HEK293 (cell line): Measurements from ENCODE around the gene SEM1.

Source experiments
- CTCF ChIA-PET: fragments of 350-600 bp; formaldehyde crosslinking; extraction: SDS; loops from one replicate; lab custom pipeline; 2021; ENCODE audit warnings: antibody characterized with exemption; lab: Yijun Ruan, JAX
- POLR2A ChIA-PET: fragments of 300-600 bp; formaldehyde crosslinking; extraction: SDS; loops from one replicate; lab custom pipeline; 2020; ENCODE audit warnings: antibody characterized with exemption, inconsistent platforms; lab: Yijun Ruan, JAX
- H3K27ac ChIP-seq: fragments of 200-500 bp; sonication (Bioruptor generic); 2 replicates; pipeline ENCODE4 v1.5.1; 2014; ENCODE audit warnings: low read depth, low read length, control low read depth, inconsistent platforms; ENCODE audit errors: extremely low read depth
- H3K36me3 ChIP-seq, 2 experiments: fragments of 200-500 bp in 1 of 2; sonication (Bioruptor generic) in 1 of 2; 1 replicate in 1 of 2; 2 replicates in 1 of 2; pipeline ENCODE4 v1.5.1; 2014 to 2017; ENCODE audit warnings: inconsistent platforms in 2 of 2, low read length in 2 of 2; ENCODE audit not compliant: control insufficient read depth in 2 of 2, insufficient read depth in 1 of 2
- H3K4me1 ChIP-seq: fragments of 200-500 bp; sonication (Bioruptor generic); 2 replicates; pipeline ENCODE4 v1.5.1; 2014; ENCODE audit warnings: mild to moderate bottlenecking, low read length, inconsistent platforms; ENCODE audit not compliant: control insufficient read depth, insufficient read depth
- H3K4me3 ChIP-seq: 2 replicates; pipeline ENCODE4 v1.5.1; 2011; ENCODE audit warnings: low read depth, mild to moderate bottlenecking, control low read depth, low read length, moderate library complexity
- H3K9me3 ChIP-seq: fragments of 200-500 bp; sonication (Bioruptor generic); 2 replicates; pipeline ENCODE4 v1.5.1; 2014; ENCODE audit warnings: low read depth, low read length, inconsistent platforms; ENCODE audit not compliant: control insufficient read depth, insufficient read depth
- BCL11A ChIP-seq: fragments of 450-650 bp; formaldehyde crosslinking; IDR thresholded peaks from 2 replicates; pipeline ENCODE4 v1.5.1; 2016; ENCODE audit warnings: low read depth, missing biosample characterization, missing genetic modification characterization
- GLI2 ChIP-seq: fragments of 450-650 bp; formaldehyde crosslinking; IDR thresholded peaks from 2 replicates; pipeline ENCODE4; 2017; ENCODE audit warnings: missing biosample characterization, missing genetic modification characterization, low read depth, borderline replicate concordance
- GLIS1 ChIP-seq: fragments of 450-650 bp; formaldehyde crosslinking; IDR thresholded peaks from 2 replicates; pipeline ENCODE4 v1.5.1; 2016; ENCODE audit warnings: missing biosample characterization, missing genetic modification characterization
- KLF7 ChIP-seq: fragments of 450-650 bp; formaldehyde crosslinking; IDR thresholded peaks from 2 replicates; pipeline ENCODE4 v1.5.1; 2016; ENCODE audit warnings: missing biosample characterization, missing genetic modification characterization, borderline replicate concordance
- RBAK ChIP-seq: fragments of 450-650 bp; formaldehyde crosslinking; IDR thresholded peaks from 2 replicates; pipeline ENCODE4 v1.5.1; 2016; ENCODE audit warnings: missing biosample characterization, missing genetic modification characterization
- REPIN1 ChIP-seq: fragments of 450-650 bp; formaldehyde crosslinking; IDR thresholded peaks from 2 replicates; pipeline ENCODE4 v1.5.1; 2017; ENCODE audit warnings: missing biosample characterization, missing genetic modification characterization, low read depth
- ZBTB48 ChIP-seq: fragments of 450-650 bp; formaldehyde crosslinking; IDR thresholded peaks from 2 replicates; pipeline ENCODE4 v1.5.1; 2016; ENCODE audit warnings: missing biosample characterization, missing genetic modification characterization
- ZBTB8A ChIP-seq: fragments of 450-650 bp; formaldehyde crosslinking; IDR thresholded peaks from 2 replicates; pipeline ENCODE4 v1.5.1; 2016; ENCODE audit warnings: missing biosample characterization, missing genetic modification characterization
- ZEB2 ChIP-seq: fragments of 450-650 bp; formaldehyde crosslinking; IDR thresholded peaks from 2 replicates; pipeline ENCODE4 v1.5.1; 2016; ENCODE audit warnings: missing biosample characterization, missing genetic modification characterization
- ZNF174 ChIP-seq: fragments of 450-650 bp; formaldehyde crosslinking; IDR thresholded peaks from 2 replicates; pipeline ENCODE4 v1.5.0; 2017; ENCODE audit warnings: missing biosample characterization, mild to moderate bottlenecking, missing genetic modification characterization
- ZNF211 ChIP-seq: fragments of 450-650 bp; formaldehyde crosslinking; IDR thresholded peaks from 2 replicates; pipeline ENCODE4 v1.5.1; 2016; ENCODE audit warnings: low read depth, missing biosample characterization, missing genetic modification characterization
- ZNF324 ChIP-seq: fragments of 450-650 bp; formaldehyde crosslinking; IDR thresholded peaks from 2 replicates; pipeline ENCODE4 v1.5.1; 2016; ENCODE audit warnings: missing biosample characterization, missing genetic modification characterization
- ZNF37A ChIP-seq: fragments of 450-650 bp; IDR thresholded peaks from 2 replicates; pipeline ENCODE4 v1.5.1; 2018; ENCODE audit warnings: missing biosample characterization, missing genetic modification characterization
- ZNF391 ChIP-seq: fragments of 450-650 bp; formaldehyde crosslinking; IDR thresholded peaks from 2 replicates; pipeline ENCODE4 v1.5.1; 2016; ENCODE audit warnings: low read depth, missing biosample characterization, missing genetic modification characterization, borderline replicate concordance
- ZNF501 ChIP-seq: fragments of 450-650 bp; formaldehyde crosslinking; IDR thresholded peaks from 2 replicates; pipeline ENCODE4 v1.5.1; 2016; ENCODE audit warnings: missing biosample characterization, missing genetic modification characterization
- ZNF521 ChIP-seq: fragments of 450-650 bp; formaldehyde crosslinking; IDR thresholded peaks from 2 replicates; pipeline ENCODE4 v1.5.1; 2017; ENCODE audit warnings: missing biosample characterization, mild to moderate bottlenecking, missing genetic modification characterization
- ZNF544 ChIP-seq: fragments of 450-650 bp; formaldehyde crosslinking; IDR thresholded peaks from 2 replicates; pipeline ENCODE4 v1.5.0; 2017; ENCODE audit warnings: missing biosample characterization, missing genetic modification characterization
- ZNF549 ChIP-seq: fragments of 450-650 bp; IDR thresholded peaks from 2 replicates; pipeline ENCODE4 v1.5.1; 2018; ENCODE audit warnings: missing biosample characterization, missing genetic modification characterization, mild to moderate bottlenecking, inconsistent platforms, moderate library complexity
- ZNF561 ChIP-seq: fragments of 450-650 bp; IDR thresholded peaks from 2 replicates; pipeline ENCODE4 v1.5.1; 2018; ENCODE audit warnings: missing biosample characterization, missing genetic modification characterization, borderline replicate concordance
- ZNF664 ChIP-seq: fragments of 450-650 bp; formaldehyde crosslinking; IDR thresholded peaks from 2 replicates; pipeline ENCODE4 v1.5.1; 2016; ENCODE audit warnings: missing biosample characterization, missing genetic modification characterization
- ZNF777 ChIP-seq: fragments of 450-650 bp; formaldehyde crosslinking; IDR thresholded peaks from 2 replicates; pipeline ENCODE4 v1.5.1; 2017; ENCODE audit warnings: missing biosample characterization, missing genetic modification characterization, borderline replicate concordance
- ZNF837 ChIP-seq: fragments of 450-650 bp; formaldehyde crosslinking; IDR thresholded peaks from 2 replicates; pipeline ENCODE4 v1.5.1; 2016; ENCODE audit warnings: missing biosample characterization, missing genetic modification characterization
- TF ChIP-seq, protein P1 (sequence below): fragments of 450-650 bp; formaldehyde crosslinking; IDR thresholded peaks from 2 replicates; pipeline ENCODE4 v1.5.1; 2017; ENCODE audit warnings: missing biosample characterization, missing genetic modification characterization
- TF ChIP-seq, protein P2 (sequence below): fragments of 450-650 bp; formaldehyde crosslinking; conservative IDR thresholded peaks from 2 replicates; pipeline ENCODE4 v1.5.1; 2016; ENCODE audit warnings: low read depth, missing biosample characterization, missing genetic modification characterization
- TF ChIP-seq, protein P3 (sequence below): fragments of 450-650 bp; formaldehyde crosslinking; IDR thresholded peaks from 2 replicates; pipeline ENCODE4 v1.5.1; 2016; ENCODE audit warnings: missing biosample characterization, missing genetic modification characterization
- TF ChIP-seq, protein P4 (sequence below): fragments of 450-650 bp; formaldehyde crosslinking; IDR thresholded peaks from 2 replicates; pipeline ENCODE4 v1.5.1; 2016; ENCODE audit warnings: missing biosample characterization, missing genetic modification characterization
- TF ChIP-seq, protein P5 (sequence below): fragments of 450-650 bp; formaldehyde crosslinking; IDR thresholded peaks from 2 replicates; pipeline ENCODE4 v1.5.1; 2017; ENCODE audit warnings: missing biosample characterization, missing genetic modification characterization

SEM1 gene

DNA sequence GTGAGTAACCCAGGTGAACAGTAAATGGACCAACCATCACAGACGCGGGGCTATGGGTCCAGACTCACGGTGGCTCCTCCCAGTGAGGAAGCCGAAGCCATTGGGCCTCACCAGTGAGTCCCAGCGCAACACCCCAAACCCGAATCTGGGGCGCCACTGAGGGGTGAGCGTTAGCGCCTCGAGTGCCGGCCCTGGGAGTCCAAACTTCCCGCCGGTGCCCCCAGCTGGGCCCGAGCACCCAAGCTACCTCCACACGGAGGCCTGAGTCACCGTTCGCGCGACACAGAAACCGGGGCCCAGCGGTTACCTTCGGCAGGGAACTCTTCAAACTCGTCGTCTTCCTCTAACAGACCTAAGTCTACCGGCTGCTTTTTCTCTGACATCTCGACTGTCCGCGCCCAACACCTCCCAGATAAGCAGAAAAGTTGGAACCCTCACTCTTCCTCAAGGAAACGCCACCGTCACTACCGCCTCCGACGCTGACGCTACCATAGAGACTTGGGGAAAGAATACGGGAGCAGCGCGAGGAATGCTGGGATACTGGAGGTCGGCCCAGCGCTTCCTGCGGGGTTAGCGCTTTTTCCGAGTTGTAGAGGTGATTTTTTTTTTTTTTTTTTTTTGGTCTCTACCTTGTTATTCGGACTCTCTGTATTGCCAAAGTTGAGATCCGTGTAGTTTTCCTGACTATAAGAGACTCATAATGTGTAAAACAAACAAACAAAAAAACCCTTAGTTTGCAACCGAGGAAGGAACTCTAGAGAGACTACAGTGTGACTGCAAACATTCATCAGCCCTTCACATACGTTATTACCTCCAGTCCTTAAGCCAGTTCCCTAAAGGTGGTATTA, at the start of gene SEM1:
Gene SEM1, minus strand, starts transcription at position 466 of the 848 bp plus-strand sequence. Its CDS starts 83 bp downstream, at position 383.
- Histone ChIP-seq H3K4me3 (peak within 1 kb of the TSS; percentile 57), H3K4me1 (peaks cover 7% of the 10 kb centered on the region; the same call in 1 of the 2 replicates), H3K9me3 (no peaks in the 10 kb centered on the region), H3K27ac (peak within 1 kb of the TSS; percentile 73), H3K36me3 (peaks cover 0 to 24% of the 10 kb centered on the region in 2 experiments)
- ChIA-PET POLR2A (no interaction called here), CTCF (no interaction called here)
- TF ChIP-seq ZEB2 (tag by site-specific recombination), result no peak; the same call in 1 of the 2 replicates
- TF ChIP-seq, protein P1, sequence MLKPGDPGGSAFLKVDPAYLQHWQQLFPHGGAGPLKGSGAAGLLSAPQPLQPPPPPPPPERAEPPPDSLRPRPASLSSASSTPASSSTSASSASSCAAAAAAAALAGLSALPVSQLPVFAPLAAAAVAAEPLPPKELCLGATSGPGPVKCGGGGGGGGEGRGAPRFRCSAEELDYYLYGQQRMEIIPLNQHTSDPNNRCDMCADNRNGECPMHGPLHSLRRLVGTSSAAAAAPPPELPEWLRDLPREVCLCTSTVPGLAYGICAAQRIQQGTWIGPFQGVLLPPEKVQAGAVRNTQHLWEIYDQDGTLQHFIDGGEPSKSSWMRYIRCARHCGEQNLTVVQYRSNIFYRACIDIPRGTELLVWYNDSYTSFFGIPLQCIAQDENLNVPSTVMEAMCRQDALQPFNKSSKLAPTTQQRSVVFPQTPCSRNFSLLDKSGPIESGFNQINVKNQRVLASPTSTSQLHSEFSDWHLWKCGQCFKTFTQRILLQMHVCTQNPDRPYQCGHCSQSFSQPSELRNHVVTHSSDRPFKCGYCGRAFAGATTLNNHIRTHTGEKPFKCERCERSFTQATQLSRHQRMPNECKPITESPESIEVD (tag by site-specific recombination), result no peak
- TF ChIP-seq ZNF324 (tag by site-specific recombination), result 0 out of 2 replicates have a peak, but pooled peaks have one; percentile 30
- no peak for TF ChIP-seq GLI2 (tag by site-specific recombination)
- no peak for TF ChIP-seq ZNF37A
- peak; percentile 78 for TF ChIP-seq GLIS1 (tag by site-specific recombination)
- TF ChIP-seq ZNF211 (tag by site-specific recombination), result no peak
- 0 out of 2 replicates have a peak, but pooled peaks have one; percentile 30 for TF ChIP-seq REPIN1 (tag by site-specific recombination)
- TF ChIP-seq RBAK, result no peak
- no peak; the same call in 1 of the 2 replicates for TF ChIP-seq ZBTB48 (tag by site-specific recombination)
- TF ChIP-seq ZNF501 (tag by site-specific recombination), result peak; percentile 88
- no peak for TF ChIP-seq BCL11A (tag by site-specific recombination)
- no peak for TF ChIP-seq ZNF521 (tag by site-specific recombination)
- no peak for TF ChIP-seq ZNF174
- TF ChIP-seq, protein P2, sequence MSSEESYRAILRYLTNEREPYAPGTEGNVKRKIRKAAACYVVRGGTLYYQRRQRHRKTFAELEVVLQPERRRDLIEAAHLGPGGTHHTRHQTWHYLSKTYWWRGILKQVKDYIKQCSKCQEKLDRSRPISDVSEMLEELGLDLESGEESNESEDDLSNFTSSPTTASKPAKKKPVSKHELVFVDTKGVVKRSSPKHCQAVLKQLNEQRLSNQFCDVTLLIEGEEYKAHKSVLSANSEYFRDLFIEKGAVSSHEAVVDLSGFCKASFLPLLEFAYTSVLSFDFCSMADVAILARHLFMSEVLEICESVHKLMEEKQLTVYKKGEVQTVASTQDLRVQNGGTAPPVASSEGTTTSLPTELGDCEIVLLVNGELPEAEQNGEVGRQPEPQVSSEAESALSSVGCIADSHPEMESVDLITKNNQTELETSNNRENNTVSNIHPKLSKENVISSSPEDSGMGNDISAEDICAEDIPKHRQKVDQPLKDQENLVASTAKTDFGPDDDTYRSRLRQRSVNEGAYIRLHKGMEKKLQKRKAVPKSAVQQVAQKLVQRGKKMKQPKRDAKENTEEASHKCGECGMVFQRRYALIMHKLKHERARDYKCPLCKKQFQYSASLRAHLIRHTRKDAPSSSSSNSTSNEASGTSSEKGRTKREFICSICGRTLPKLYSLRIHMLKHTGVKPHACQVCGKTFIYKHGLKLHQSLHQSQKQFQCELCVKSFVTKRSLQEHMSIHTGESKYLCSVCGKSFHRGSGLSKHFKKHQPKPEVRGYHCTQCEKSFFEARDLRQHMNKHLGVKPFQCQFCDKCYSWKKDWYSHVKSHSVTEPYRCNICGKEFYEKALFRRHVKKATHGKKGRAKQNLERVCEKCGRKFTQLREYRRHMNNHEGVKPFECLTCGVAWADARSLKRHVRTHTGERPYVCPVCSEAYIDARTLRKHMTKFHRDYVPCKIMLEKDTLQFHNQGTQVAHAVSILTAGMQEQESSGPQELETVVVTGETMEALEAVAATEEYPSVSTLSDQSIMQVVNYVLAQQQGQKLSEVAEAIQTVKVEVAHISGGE, result peak; percentile 59
- TF ChIP-seq ZNF561 (tag by site-specific recombination), result peak; percentile 89
- TF ChIP-seq ZNF544 (tag by site-specific recombination), result no peak
- TF ChIP-seq ZNF777 (tag by site-specific recombination), result no peak
- peak; percentile 71; the same call in 1 of the 2 replicates for TF ChIP-seq ZNF391 (tag by site-specific recombination)
- TF ChIP-seq KLF7 (tag by site-specific recombination), result no peak
- TF ChIP-seq ZNF837, result no peak
- no peak for TF ChIP-seq ZNF549
- no peak for TF ChIP-seq ZNF664 (tag by site-specific recombination)
- TF ChIP-seq ZBTB8A (tag by site-specific recombination), result peak; percentile 48; the same call in 1 of the 2 replicates
- TF ChIP-seq, protein P3, sequence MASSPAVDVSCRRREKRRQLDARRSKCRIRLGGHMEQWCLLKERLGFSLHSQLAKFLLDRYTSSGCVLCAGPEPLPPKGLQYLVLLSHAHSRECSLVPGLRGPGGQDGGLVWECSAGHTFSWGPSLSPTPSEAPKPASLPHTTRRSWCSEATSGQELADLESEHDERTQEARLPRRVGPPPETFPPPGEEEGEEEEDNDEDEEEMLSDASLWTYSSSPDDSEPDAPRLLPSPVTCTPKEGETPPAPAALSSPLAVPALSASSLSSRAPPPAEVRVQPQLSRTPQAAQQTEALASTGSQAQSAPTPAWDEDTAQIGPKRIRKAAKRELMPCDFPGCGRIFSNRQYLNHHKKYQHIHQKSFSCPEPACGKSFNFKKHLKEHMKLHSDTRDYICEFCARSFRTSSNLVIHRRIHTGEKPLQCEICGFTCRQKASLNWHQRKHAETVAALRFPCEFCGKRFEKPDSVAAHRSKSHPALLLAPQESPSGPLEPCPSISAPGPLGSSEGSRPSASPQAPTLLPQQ (tag by site-specific recombination), result peak; percentile 77
- TF ChIP-seq, protein P4, sequence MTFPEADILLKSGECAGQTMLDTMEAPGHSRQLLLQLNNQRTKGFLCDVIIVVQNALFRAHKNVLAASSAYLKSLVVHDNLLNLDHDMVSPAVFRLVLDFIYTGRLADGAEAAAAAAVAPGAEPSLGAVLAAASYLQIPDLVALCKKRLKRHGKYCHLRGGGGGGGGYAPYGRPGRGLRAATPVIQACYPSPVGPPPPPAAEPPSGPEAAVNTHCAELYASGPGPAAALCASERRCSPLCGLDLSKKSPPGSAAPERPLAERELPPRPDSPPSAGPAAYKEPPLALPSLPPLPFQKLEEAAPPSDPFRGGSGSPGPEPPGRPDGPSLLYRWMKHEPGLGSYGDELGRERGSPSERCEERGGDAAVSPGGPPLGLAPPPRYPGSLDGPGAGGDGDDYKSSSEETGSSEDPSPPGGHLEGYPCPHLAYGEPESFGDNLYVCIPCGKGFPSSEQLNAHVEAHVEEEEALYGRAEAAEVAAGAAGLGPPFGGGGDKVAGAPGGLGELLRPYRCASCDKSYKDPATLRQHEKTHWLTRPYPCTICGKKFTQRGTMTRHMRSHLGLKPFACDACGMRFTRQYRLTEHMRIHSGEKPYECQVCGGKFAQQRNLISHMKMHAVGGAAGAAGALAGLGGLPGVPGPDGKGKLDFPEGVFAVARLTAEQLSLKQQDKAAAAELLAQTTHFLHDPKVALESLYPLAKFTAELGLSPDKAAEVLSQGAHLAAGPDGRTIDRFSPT, result no peak; the same call in 1 of the 2 replicates
- TF ChIP-seq, protein P5, sequence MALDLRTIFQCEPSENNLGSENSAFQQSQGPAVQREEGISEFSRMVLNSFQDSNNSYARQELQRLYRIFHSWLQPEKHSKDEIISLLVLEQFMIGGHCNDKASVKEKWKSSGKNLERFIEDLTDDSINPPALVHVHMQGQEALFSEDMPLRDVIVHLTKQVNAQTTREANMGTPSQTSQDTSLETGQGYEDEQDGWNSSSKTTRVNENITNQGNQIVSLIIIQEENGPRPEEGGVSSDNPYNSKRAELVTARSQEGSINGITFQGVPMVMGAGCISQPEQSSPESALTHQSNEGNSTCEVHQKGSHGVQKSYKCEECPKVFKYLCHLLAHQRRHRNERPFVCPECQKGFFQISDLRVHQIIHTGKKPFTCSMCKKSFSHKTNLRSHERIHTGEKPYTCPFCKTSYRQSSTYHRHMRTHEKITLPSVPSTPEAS (tag by site-specific recombination), result no peak
